ENCODE measurements around the gene FLOT2.
A peak's percentile ranks its signal among the peaks of the same experiment; 100 is the strongest.
"Not testable (repeated sequence)": the region's sequence is repeated elsewhere in the genome, so short reads cannot be mapped to it uniquely, and the experiment has no call there.

The FLOT2 gene

GRCh38 chr17:28873839-28874238 lies 23.7 kb downstream of the FLOT2 start:
- peak; percentile 49 for DNase-seq (ENCODE audit: low spot score)

DNA sequence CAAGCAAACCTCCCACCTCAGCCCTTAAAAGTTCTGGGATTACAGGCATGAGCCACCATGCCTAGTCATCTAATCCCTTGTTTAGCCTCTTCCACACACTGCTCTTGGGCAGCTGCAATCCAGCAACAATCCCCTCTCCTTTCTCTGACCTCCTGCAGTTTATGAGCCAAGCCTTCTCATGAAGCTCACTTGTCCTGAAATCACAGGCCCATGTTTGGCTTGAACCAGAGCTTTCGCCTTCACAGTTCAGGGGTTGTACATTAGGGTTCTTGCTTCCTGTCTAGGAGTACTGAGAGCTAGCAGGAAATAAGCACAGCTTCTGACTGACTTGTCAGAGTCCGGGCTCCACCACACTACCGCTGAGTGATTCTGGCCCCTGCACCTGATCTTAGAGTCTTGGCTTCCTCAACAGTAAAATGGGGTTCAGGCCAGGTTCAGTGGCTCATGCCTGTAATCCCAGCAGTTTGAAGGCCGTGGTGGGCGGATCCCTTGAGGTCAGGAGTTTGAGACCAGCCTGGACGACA lies 26.4 kb downstream of the FLOT2 start:
- DNase-seq (ENCODE audit: low spot score): peak; percentile 36

GRCh38 chr17:28867276-28867675 lies 30.3 kb downstream of the FLOT2 start:
- no peak for DNase-seq (ENCODE audit: low spot score)

DNA sequence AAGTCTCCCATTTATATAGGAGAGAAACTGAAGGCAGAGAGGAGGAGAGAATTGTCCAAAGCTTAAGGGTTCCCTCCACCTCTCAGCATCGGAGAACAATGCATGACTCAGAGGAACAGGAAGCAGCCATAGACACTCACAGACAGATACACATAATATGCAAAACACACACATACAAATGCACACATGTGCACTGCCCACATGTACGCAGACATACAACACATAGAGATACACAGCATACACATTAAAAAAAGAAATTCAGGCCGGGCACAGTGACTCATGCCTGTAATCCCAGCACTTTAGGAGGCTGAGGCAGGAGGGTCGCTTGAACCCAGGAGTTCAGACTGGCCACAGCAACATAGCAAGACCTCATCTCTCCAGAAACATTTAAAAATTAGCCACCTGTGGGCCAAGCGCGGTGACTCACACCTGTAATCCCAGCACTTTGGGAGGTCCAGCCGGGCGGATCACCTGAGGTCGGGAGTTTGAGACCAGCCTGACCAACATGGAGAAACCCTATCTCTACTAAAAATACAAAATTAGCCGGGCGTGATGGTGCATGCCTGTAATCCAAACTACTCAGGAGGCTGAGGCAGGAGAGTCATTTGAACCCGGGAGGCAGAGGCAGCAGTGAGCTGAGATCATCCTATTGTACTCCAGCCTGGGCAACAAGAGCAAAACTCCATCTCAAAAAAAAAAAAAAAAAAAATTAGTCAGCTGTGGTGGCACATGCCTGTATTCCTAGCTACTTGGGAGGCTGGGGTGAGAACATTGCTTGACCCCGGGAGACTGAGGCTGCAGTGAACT lies 31.4 kb downstream of the FLOT2 start:
- peak; percentile 33 for DNase-seq (ENCODE audit: low spot score)

GRCh38 chr17:28864991-28865849 lies 32.3 kb downstream of the FLOT2 start:
- peak; percentile 97 for DNase-seq (ENCODE audit: low spot score)

DNA sequence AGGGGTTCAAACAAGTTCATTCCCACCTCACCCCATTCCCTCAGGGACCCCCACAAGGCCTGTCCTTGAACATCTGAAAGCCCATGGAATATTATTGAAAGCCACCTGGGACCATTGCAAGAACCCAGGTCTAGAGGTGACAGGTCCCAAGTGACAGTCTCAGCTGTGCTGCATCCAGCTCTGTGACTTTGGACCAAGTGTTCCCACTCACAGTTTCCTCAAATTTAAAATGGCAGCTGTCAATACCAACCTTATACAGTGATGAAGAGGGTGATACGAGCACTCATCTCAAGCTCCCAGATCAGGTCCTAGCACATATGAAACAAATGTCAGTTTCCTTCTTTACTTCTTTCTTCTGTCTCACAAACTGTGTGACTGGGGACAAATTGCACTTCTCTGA lies 33.6 kb downstream of the FLOT2 start:
- peak; percentile 52 for DNase-seq (ENCODE audit: low spot score)

DNA sequence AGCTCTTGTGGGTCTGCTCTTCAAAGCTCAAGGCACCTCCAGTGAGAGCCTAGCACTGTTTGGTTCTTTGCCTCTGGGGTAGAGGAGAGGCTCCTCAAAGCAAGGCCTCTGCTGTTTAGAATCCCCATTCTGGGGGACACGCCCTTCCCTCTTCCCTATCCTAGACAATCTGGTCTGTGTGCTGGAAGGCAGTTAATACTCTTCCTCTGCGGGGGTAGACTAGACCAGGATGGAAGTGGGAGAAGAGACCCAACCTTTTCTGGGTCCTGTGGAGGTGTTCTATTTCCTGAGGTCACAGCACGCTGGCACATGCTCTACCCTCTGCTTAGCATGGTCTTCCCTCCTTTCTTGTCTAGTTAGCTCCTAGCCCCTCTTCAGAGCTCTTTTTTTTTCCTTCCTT lies 35.0 kb downstream of the FLOT2 start:
- DNase-seq (ENCODE audit: low spot score): peak; percentile 63

DNA sequence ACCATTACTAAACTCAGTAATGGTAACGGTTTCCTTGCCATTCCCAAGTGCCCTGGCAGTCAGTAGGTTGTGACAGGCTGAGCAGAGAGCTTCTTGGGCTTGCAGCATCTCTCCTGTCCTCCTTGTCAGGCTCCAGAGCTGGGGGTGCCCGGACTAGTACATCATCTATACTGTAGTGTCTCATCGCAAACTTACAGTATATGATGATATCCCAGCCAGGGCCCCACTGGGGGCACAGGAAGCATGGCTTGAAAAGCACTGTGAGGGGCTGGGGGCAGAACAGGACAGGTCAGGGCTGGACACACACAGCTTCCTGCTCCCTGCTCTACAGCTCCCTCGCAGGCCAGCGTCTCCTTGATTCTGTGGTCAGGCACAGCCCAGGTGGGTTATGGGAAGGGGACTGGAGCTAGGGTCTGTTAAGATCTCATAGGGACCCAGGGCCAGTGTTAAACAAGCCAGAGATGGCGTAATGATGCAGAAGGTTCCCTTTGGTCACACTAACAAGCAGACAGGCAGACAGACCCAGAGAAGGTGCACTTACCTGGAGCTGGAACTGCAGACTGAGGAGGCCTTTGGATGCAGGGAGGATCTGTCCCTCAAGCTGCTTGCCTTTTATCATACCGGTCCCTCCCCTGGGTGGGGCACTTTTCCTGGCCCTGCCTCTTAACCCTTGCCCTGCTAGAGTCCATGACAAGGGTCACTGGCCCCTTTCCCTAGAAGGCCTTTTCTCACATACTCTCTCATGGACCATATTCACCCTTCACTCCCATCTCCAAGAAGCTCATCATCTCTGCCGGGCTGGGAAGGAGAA lies 35.9 kb downstream of the FLOT2 start:
- DNase-seq (ENCODE audit: low spot score): peak; percentile 90

- DNase-seq (ENCODE audit: low spot score): peak; percentile 80
Measured at GRCh38 chr17:28860363-28860808, 37.1 kb downstream of the FLOT2 start.

- DNase-seq (ENCODE audit: low spot score): peak; percentile 75
Measured at GRCh38 chr17:28858801-28859355, 38.7 kb downstream of the FLOT2 start.

DNA sequence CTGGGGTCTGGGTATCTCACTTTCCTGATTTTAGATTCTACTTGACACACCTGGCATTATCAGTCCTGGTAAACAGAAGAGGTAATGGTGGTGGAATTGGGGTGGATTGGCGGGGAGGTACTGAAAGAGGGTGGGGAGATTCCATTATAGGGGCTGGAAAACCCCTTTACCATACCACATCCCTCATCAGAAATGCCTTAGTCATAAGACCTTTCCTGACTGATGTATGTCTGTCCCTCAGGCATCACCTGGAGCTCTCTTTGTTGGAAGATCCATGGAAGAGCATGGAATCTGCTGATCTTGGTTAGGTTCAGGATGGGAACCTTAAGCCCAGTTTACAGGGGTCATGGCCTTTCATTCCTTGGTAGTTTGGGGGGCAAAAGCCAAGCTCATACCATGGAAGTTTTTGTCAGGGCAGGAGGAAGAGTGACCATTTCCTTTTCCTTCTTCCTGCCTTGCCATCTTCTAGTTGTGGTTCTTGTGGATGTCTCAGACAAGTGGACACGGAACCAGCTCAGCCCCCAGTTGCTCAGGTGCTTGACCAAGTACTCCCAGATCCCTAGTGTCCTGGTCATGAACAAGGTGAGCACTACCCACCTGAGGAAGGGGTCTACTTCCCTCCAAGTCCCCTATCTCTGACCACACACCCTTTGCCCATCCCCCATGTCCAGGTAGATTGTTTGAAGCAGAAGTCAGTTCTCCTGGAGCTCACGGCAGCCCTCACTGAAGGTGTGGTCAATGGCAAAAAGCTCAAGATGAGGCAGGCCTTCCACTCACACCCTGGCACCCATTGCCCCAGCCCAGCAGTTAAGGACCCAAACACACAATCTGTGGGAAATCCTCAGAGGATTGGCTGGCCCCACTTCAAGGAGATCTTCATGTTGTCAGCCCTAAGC lies 39.4 kb downstream of the FLOT2 start:
- DNase-seq (ENCODE audit: low spot score): peak; percentile 72

- peak; percentile 60 for DNase-seq (ENCODE audit: low spot score)
Measured at GRCh38 chr17:28856028-28856574, 41.4 kb downstream of the FLOT2 start.

DNA sequence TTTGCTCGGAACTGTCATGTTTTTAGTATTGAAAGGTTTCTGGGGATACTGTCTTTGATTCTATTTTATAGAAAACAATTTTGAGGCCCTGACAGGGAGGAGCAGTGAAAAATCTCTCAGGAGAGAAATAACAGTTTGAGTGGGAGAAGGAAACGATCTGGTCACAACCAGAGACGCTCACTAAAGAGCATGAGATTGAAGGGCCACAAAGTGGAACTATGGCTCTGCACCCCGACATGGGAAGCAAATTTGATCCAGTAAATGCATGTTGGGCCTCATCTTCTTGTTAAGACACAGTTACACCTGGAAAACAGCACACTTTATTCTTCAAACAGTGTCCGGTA lies 42.2 kb downstream of the FLOT2 start:
- peak; percentile 55 for DNase-seq (ENCODE audit: low spot score)

DNA sequence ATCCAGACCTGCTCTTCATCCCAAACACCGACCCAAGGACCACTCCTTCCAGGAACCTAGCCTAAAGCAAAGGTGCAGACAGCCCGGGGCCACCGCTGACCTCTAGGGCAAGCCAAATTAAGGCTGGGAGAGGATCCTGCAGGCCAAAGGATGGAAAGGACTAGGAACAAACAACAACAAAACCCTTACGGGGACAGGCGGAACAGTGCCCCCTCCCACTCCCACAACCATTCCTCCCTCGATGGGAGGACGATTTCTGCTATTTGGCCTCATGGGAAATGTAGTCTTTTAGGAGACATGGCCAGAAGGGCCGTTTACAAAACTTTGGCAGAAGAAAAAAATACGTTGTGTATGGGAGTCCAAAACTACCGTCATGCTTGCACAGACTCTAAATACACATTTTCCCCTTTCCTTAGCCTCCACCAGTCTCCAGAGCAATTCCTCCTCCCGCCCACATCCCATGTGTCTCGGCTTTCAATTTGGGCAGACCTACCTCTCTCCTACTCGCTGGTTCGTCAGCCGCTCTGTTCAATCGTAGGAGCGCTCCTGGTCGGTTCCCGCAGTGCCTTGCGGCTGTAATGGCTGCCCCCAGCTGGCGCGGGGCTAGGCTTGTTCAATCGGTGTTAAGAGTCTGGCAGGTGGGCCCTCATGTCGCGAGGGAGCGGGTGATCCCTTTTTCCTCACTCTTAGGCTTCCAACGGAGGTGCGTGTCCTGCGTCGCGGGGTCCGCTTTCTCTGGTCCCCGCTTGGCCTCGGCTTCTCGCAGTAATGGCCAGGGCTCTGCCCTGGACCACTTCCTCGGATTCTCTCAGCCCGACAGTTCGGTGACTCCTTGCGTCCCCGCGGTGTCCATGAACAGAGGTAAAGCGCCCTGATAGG lies 42.8 kb downstream of the FLOT2 start, which contains the start of gene ERAL1:
TSS of gene ERAL1 (plus strand) at position 560 of the 879 bp plus-strand sequence. CDS start at position 579, 19 bp downstream.
- DNase-seq (ENCODE audit: low spot score): peak; percentile 71

DNA sequence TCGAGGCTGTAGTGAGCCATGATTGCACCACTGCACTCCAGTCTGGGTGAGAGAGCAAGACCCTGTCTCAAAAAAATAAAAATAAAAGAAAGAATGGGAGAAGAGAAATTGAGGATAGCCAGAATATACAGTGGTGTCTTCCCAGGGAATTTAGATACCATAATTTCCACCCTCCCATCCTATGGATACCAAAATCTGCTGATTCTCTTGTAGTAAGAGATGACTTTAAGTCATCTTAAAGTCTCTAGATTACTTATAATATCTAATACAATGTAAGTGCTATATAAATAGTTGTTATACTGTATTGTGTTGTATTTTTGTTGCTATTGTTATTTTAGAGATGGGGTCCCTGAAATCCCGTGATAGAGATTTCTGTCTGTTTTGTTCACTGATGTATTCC lies 44.2 kb downstream of the FLOT2 start:
- DNase-seq (ENCODE audit: low spot score): no peak

- peak; percentile 64 for DNase-seq (ENCODE audit: low spot score)
Measured at GRCh38 chr17:28849281-28849680, 48.3 kb downstream of the FLOT2 start.

GRCh38 chr17:28848667-28849066 lies 48.9 kb downstream of the FLOT2 start:
- peak; percentile 76 for DNase-seq (ENCODE audit: low spot score)

DNA sequence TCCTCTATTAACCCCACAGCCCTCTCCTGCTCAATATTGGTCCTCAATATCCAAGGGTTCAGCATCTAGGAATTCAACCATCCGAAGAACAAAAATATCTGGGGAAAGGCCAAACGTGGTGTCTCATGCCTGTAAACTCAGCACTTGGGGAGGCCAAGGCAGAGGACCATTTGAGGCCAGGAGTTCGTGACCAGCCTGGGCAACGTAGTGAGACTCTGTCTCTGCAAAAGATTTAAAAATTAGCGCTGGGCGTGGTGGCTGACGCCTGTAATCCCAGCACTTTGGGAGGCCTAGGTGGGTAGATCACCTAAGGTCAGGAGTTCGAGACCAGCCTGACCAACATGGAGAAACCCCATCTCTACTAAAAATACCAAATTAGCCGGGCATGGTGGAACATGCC lies 50.8 kb downstream of the FLOT2 start:
- DNase-seq (ENCODE audit: low spot score): not testable (repeated sequence)

GRCh38 chr17:28846231-28846630 lies 51.3 kb downstream of the FLOT2 start:
- no peak for DNase-seq (ENCODE audit: low spot score)
